Hypothalamus (tissue), 51 donors: ENCODE results near the gene MBD1.
"Not testable (repeated sequence)": the region's sequence is repeated elsewhere in the genome, so short reads cannot be mapped to it uniquely, and the experiment has no call there.

Experiments used
- DNase-seq, 51 donors: peaks; one replicate each; lab custom pipeline; 2025; lab: John Stamatoyannopoulos, UW

The MBD1 gene

DNA sequence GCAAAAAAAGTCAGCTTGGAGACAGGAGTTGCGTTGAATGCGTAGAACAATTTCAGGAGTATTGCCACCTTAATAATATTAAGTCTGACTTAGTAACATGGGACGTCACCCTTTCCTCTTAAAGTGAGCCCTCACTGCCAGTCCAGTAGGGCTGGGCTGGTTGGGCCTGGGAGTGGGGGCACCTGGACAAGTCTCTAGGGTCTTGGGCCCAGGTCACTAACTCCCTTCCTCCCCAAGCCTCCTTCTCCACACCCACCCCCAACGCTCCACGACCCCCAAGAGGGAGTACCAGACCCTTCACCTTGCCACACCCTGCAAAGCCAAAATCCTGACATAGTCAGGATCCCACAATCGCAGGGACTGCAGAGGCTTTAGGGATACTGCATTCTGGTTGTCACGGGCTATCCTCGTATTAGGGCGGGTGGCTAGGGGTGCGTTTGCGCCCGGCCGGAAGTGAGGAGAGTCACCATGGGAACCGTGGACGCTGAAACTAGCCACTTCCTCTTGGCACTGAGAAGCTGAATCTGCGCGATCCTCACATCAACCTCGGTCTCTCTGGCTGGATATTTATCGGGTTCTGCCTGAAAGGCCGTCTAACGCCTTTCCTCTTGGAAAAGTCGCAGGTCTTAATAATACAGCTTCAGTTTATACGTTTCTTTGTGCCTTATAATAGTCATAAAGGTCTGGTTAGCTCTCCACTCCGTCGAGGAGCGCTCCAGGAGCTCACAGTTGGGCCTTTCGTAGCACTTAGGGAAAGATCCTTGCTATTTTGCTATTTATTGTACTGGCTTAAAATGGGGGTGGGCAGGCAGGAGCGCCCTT lies 16.5 kb upstream of the MBD1 start:
- DNase-seq: peak in 46 of 51 donors; percentile 10 to 79 (median 50)

DNA sequence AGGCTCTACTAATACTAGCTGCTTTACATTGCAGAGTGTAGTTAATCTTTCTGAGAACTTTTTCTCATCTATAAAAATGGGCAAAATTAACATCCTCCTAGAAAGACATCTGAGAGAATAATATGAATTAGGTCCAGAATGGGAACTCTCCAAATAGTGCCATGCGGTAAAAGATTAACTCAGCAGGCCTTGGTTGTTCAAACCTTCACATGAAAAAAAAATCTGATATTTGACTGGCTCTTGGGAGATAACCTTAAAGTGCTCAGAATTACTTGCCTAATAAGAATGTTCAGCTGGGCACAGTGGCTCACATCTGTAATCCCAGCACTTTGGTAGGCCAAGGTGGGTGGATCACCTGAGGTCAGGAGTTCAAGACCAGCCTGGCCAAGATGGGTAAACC lies 11.7 kb upstream of the MBD1 start:
- no peak for DNase-seq

DNA sequence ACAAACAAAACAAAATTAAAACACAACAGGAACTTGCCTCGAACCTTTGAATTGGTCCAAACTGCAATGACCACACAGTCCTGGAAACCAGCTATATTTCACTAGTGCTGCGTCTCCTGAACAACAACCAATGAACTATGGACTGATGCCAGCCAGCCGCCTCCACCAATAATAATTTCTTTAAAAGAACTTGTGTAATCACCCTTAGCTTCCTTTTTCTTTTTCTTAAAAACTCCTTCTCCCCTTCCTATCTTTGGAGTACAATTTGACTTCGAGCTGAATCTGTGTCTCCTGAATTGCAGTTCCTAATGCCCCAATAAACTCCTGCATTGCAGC lies 7.8 kb upstream of the MBD1 start:
- no peak for DNase-seq

DNA sequence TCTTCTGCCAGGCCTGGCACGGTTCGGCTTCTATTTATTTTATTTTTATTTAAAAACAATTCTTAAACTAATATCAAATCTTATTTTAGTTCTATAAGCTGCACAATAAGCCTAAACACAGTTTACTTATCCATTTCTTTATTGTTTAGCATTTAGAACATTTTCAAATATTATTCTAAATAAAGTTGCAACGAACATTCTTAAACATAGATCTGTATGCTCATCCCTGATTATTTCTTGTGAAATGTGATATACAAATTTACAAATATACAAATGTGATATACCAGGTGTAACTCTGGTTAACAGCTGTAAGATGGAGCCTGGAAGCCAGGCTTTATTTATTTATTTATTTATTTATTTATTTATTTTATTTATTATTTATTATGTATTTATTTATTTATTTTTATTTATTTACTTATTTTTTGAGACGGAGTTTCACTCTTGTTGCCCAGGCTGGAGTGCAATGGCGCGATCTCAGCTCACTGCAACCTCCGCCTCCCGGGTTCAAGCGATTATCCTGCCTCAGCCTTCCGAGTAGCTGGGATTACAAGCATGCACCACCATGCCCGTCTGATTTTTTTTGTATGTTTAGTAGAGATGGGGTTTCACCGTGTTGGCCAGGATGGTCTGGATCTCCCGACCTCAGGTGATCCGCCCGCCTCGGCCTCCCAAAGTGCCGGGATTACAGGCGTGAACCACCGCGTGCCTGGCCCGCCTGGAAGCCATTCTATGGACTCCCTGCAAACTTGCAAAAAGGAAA lies 7.2 kb upstream of the MBD1 start:
- DNase-seq: not testable (repeated sequence)

DNA sequence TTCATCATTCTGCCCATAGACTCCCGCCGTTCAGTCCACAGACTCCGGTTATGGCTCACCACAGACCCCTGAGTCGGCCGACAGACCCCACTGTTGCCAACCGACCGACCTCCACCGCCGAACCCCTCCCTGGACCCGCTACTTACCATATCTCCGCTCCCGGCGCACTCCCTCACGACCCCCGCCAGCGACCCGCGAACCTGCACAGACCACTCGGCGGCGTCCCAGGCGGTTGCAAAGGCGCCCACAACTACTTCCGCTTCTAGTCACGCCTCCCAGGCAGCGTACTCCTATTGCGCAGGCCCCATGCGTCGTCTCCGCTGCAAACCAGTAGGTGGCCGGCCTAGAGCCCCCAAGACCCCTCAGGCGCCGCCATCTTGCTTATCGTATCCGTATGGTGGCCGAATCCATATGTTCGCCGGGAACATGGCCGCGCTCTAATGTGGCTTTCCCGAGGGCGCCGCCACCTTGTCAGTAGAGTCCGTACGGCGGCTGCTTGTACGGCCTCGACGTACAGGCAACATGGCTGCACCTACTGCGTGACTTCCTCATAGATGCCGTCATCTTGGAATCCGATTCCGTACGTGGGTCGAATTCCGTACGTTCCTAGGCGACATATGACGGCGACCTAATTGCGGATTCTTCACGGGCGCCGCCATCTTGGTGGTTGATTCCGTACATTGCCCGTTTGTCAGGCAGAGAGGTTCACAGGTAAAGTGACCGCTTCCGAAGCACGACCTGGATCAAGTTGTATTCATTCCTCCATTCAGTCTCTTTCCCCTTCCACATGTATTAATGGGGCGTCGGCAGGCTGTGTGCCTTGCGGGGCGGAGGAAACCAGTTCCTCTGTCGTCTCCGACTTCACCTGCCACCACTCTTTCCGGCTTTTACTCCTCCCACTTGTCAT lies 6.4 kb upstream of the MBD1 start, which contains the start of gene CXXC1:
CXXC1 (minus strand) TSS at position 252 of the 907 bp plus-strand sequence; CDS start at position 149, 103 bp downstream.
- DNase-seq: peak; percentile 76 to 100 (median 97)

DNA sequence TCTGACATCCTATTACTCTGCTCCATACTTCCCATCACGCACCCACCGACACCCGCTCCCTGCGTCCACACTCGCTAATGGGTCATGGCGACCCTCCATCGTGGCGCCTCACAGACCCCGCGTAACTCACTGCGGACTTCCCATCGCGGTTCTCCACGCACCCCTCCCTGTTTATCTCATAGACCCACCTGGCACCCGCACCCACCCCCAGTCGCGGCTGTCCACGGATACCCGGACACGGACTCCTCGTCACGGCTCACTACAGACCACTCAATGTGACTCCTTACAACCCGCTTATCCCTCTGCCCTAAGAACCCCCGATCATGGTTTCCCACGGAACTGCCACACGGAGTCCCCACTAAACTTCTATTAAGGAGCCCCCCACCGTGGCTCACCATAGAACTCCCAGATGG lies 5.7 kb upstream of the MBD1 start:
- DNase-seq: peak in 2 of 51 donors; percentile 43 to 68

DNA sequence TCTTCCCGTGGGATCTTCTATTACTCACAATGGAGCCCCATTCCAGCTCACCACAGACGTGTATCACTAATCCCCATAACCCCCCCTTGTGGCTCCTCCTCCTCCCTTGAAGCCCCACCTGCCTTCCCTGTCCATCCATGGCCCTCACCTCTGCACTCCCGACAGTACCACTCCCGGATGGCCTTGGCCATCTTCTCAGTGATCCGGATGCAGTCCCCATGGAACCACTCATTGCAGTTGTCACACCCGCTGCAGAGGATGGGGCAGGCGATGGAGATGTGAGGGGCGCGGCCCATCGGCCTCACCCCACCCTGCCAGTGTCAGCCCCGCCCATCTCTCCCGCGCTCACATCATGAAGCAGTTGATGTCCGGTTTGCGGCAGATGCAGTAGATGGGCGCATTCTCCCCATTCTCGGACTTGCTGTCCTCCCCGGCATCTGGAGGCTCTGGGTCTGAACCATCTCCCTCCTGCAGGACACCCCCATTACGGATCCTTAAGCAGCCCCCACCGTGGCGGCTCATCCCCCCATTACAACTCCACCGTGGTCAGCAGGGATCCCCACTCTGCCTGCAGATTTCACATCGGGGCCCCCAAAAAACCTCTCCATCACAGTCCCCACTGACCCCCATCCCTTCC lies 5.2 kb upstream of the MBD1 start:
- peak in 7 of 51 donors; percentile 10 to 40 (median 26) for DNase-seq

DNA sequence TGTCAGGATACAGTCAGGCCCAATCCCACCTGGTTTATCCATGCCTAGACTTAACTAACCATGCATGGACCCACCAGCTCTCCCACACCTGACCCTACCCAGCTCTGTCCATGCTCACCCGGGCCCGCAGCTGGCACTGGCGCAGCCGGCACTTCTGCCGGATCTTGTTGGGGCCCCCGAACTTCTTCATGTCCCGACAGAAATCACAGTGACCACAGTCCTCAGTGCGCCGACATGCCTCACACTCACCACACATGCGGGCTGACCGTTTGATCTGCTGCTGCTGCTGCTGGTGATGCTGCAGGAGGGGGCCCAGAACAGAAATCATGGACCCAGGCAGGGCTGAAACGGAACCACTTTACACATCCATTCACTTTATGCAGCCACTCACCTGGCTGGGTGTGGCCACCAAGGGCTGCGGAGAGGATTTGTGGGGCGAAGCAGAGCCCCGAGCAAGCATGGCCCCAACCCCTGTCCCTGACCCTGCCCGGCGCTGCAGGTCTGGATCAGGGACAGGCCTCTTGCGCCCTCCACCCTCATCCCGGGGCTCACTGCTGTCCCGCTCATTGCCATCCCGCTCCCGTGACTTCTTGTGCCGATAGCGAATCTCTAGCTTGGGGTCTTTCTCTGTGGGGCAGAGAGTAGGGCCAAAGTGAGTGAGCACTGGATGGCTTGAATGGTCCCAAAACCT lies 4.5 kb upstream of the MBD1 start:
- DNase-seq: no peak

DNA sequence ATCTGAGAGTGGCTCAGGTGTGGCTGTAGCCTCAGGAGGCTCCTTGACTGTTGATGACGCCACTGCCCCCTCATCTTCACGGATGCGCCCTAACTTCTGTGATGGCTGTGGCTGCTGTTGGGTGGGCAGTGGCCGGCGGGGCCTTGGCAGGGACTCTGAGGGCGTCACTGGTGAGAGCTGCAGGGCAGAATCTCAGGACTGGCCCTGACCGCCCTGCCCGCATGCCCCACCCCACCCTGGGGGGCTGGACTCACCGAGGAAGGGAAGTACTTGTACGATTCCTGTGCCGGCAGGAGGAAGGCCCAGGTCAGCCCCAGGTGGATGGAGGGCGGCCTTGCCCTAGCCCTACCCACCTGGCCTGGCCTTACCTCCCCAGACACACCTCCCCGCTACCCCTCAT lies 3.7 kb upstream of the MBD1 start:
- no peak for DNase-seq

DNA sequence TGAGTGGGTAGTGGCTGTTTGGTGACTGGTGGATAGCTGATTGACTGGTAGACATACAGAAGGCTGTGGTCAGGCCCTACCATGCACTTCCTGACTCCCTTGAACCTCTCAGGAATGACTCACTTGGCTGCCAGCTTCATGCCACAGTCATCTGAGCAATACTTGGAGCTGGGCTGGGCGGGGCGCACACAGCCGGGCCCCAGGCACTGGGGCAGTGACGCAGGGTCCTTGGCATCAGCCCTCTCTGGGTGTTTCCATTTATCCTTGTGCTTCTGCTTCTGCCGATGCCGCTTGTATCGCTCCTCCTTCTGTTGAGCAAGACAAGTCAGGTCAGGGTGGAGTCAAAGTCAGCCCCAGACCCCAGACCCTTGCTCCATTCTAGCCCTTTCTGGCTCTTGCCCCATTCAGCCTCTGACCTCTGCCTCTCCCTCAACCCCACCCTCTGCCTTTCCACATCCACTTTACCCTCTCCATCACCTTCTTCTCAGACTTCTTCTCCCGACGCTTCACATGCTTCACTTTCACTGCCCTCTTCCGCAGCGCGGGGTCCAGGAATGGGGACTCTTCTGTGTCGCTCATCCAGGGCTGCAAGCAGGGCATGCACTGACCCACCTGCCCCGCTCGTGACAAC lies 3.0 kb upstream of the MBD1 start:
- DNase-seq: no peak

DNA sequence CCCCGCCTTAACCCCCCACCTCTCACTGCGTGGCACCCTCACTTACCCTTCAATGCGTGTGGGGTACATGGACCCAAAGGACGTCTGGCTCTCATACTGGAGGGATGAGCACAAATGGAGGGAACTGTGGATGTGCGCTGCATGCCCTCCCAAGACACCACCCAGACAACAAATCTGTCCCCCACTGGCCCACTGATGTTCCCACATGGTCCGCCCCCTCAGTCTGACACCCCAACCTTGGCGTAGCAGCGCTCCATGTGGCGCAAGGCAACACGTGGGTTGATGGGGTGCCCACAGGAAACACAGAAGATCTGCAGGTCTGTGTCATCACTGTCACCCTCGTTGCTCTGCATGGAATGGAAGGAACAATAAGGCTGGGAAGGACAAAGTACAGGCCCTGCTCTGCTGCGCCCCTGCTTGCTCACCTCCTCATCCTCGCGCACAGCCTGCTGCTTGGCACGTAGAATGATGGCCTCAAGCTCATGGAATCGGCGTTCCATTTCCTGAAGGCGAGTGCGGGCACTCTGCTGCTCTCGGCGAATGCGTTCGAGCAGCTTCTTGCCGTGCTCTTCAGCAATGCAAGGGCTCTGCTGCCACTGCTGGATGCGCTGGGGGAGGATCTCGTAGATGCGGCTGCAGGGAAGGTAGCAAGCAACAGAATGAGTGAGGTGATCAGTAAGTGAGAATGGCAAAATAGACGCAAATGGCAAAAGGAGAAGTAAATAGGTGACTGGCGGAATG lies 2.3 kb upstream of the MBD1 start:
- no peak for DNase-seq

DNA sequence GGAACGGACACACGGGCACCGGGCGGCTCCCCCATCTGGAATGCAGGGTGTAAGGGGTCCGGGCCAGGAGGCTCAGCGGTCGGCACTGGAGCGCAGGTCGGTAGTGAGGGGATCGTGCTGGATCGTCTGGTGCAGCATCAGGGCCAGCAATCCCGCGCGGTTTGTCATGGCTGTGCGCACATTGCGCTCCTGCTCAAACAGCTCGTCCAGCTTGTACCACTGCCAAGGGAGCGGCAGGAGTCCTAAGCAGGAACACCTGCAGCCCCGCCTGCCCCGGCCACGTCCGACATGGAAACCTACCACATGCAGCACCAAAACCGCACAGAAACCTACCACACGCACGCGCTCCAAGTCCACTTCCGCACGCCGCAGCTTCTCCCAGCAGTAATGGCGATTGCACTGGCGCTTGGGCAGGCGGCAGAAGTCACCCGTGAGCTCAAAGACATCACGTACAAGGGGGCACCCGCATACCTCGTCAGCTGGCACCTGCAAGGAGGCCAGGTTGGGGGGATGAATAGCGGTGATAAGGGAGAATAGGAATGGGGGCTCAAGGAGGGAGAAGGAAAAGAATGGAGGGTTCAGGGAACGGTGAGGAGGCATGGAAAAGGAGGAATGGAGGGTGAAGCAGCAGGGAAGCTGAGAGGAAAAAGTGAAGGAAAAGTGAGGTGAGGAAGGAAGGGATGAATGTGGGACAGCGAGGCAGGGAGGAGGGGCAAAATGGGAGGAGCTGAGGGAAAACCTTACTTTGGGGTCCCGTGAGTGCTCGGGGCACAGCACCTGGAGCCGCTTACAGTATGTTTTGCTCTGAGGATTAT lies 1.4 kb upstream of the MBD1 start:
- no peak for DNase-seq

DNA sequence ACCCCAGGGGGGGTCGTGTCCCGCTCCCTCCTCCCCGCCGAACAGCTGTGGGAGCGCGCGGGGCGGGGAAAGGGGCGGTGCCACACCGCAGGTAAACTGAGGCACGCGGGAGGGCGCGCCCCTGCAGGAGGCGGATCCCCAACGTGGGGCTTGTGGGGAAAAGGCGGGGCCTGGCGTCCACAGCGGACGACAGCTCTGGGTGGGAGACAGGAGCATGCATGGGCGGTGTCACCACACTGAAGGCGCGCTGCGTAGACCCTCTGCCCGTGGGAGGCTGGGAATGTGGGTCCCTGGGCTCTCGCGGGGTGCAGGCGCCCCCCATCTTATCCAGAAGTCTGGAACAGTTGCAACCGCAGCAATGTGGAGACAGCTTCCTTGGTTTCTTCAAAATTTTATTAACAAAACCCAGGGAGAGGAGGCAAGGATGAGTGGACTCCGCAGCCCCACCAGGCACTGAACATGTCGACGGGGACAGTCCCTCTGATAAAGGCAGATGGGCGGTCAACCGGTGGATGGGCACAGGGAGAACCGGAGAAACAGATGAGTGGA lies 723 bp upstream of the MBD1 start:
- DNase-seq: peak in 1 of 51 donors; percentile 55

DNA sequence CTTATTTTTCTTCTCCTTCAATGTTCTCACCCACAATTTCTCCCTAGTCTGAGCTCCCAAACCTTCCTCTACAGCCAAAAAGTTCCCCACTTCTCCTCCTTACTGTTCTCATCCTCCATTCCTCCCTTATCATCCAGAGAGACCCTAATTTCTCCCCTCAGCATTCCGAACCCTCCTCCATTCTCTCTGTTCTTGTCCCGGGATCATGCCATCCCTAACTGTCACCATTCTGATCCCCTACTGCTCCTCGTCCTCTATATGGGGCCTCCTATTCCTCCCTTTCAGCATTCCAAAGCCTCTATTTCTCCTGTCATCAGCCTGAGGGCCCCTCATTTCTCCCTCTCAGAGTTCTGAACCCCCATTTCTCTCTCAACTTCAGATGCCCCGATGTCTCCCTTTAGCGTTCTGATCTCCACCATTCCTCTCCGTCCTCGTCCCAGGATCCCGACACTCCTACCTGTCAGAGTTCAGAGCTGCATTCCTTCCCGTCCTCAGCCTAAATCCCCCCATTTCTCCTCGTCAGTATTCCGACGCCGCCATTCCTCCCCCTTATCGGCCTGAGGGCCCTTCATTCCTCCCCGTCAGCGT lies 522 bp downstream of the MBD1 start:
- no peak for DNase-seq

DNA sequence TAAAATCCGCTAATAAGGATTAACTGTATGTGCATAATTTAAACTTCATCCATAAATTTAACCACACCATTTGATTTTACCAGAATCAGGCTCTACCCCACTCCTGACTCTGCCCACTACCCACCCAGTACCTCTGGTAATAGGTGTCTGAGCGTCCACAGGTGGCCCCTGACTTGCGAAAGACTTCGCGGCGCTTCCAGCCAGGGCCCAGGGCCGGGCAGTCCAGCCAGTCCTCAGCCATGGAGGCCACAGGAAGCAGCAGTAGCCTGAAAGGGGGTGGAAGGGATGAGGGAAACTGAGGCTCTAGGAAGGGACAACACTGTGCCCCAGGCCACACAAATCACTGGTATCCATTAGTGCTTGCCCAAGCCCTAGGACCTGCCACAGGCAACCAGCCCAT lies 1.6 kb downstream of the MBD1 start:
- no peak for DNase-seq

DNA sequence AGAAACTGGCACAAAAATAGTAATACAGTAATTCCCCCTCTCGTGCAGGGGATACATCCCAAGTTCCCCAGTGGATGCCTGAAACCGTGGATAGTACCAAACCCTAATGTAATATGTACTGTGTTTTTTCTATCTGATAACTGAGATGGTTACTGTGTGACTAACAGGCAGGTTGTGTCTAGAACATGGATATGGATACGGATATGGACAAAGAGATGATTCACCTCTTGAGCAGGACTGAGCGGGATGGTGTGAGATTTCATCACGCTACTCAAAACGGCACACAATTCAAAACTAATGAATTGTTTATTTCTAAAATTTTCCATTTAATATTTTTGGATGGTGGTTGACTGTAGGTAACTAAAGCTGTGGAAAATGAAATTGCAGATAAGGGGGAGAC lies 3.4 kb downstream of the MBD1 start:
- no peak for DNase-seq

DNA sequence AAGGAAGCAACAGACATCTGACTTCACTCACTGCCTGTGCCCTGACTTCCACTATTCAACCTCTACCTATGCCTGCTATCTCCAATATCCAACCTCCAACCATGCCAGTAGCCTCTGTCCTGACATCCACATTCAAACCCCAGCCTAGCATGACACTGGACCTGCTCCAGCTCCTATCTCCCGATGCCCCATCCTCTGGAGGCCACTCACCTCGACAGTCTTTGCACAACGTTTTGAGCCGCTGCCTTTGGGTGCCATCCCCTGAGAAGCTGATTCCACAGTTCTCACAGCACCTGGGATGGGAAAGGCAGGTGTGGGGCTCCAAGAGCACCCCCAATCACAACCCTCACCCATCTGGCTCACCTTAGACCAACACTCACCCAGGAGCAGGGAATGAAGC lies 4.9 kb downstream of the MBD1 start:
- no peak for DNase-seq
